ENCODE measurements around the gene ADD1. TPM values are rescaled to one million over a fixed set of nuclear protein-coding genes. Genes with fewer than 3 reads are reported as not detected.
A peak's percentile ranks its signal among the peaks of the same experiment; 100 is the strongest.

ADD1 gene
- total RNA-seq, 1 experiment from 2014 or later: 163 TPM

DNA sequence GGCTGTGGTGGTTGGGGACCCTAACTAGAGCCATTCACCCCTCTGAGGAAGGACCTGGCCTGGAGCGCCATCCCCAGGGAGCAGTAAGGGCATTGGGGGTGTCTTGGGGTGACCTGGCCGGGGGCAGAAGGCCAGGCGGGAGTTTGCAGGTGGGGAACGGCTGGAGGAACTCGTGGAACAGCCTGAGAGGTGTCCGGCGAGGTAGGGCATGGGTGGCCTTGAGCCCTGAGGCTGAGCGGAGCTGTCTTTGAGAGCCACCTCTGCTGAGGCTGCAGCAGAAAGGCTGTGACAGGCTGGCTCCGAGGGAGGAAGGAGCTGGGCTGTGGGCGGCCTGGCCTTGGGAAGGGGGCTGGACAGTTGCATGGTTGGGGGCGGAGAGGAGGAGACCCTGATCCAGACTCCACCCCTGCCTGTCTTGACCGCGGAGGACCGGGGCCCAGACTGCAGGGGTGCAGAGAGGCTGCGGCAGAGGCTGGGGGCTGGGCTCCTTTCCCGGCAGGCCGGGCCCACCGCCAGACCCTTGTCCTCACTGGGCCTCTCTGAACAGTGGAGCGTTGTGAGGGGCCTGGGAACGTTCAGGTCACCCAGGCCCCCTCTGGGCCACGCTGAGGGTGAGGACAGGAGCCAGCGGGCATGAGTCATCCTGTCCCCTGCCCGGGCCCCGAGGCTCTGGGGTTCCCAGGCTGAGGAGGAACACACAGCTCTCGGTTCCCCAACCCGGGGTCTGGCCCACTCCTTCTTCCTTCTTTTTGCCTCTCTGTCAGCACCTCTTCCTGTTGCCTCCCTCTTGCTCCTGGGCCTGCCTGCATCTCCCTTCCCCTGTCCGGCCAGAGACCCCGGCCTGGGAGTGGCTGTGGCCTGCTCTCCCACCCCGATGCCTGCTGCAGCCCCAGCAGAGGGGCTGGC is 42.7 kb upstream of the ADD1 start:
- no peak overlapping the region for H2AFZ ChIP-seq (ENCODE audit: low read length)
- no peak overlapping the region; the same call in 1 of the 2 replicates for H3K14ac ChIP-seq (ENCODE audit: insufficient read depth, low read length)
- H3K36me3 Mint-ChIP-seq (ENCODE audit: insufficient read depth in 1 of 3, low read depth in 3 of 3): 0 out of 7 replicates have a peak, but pooled peaks cover 0 to 2% (median 0%) of the 10 kb centered on the region in 3 experiments
- peaks cover 8 to 23% of the 10 kb centered on the region in 2 experiments for H3K4me1 Mint-ChIP-seq
- H3K4me3 Mint-ChIP-seq: no peak overlapping the region
- H3K4me2 ChIP-seq (ENCODE audit: insufficient read depth, insufficient read length, low read length): no peak overlapping the region
- H3K18ac ChIP-seq (ENCODE audit: insufficient read length, low read depth, low read length): peak overlapping the region; percentile 11
- H3K23me2 ChIP-seq (ENCODE audit: insufficient read length, low read depth, low read length, poor library complexity, severe bottlenecking): no peaks in the 10 kb centered on the region
- no peak overlapping the region for H3K4ac ChIP-seq (ENCODE audit: low read depth, low read length)
- H3K9ac ChIP-seq (ENCODE audit: extremely low read depth, insufficient read length, low read length): no peak overlapping the region
- no peak overlapping the region for H3K23ac ChIP-seq (ENCODE audit: insufficient read length, low read depth, low read length)
- H3K56ac ChIP-seq (ENCODE audit: insufficient read length, low read depth, low read length): no peak overlapping the region
- no peaks in the 10 kb centered on the region for H3K79me1 ChIP-seq (ENCODE audit: insufficient read depth, low read depth, low read length, poor library complexity, severe bottlenecking)
- H2BK12ac ChIP-seq (ENCODE audit: insufficient read length, low read depth, low read length): no peak overlapping the region
- H4K20me1 ChIP-seq (ENCODE audit: control insufficient read depth, insufficient read depth, insufficient read length): peaks cover 5% of the 10 kb centered on the region
- H2BK120ac ChIP-seq (ENCODE audit: low read depth, low read length, poor library complexity, severe bottlenecking): no peak overlapping the region
- peak; percentile 79 for DNase-seq
- WGBS (ENCODE audit: extremely low coverage, insufficient read length, low lambda C conversion rate): no CpG with 5 or more reads among the region's 29 CpGs
- H2BK5ac ChIP-seq (ENCODE audit: insufficient read length, low read length): no peak overlapping the region
- H3K9me3 Mint-ChIP-seq: no peaks in the 10 kb centered on the region
- H3T11ph ChIP-seq (ENCODE audit: low read length): no peak overlapping the region
- H2AK5ac ChIP-seq (ENCODE audit: insufficient read length, low read length): no peak overlapping the region
- H4K5ac ChIP-seq (ENCODE audit: insufficient read length, low read depth, low read length): no peak overlapping the region
- H3K27me3 ChIP-seq (ENCODE audit: insufficient read depth, low read length): no peaks in the 10 kb centered on the region
- no peak overlapping the region for H3K27ac ChIP-seq (ENCODE audit: insufficient read length, low read depth, low read length)
- no peaks in the 10 kb centered on the region for H3K4me1 ChIP-seq (ENCODE audit: insufficient read depth, low read length)
- no peaks in the 10 kb centered on the region for H3K9me3 ChIP-seq (ENCODE audit: control insufficient read depth, low read depth, low read length)
- H3K27ac Mint-ChIP-seq: peak overlapping the region in 2 of 3 experiments; percentile 83; a peak in 3 of 7 replicates
- H4K91ac ChIP-seq (ENCODE audit: insufficient read length, low read depth, low read length): no peak overlapping the region
- H2BK15ac ChIP-seq (ENCODE audit: low read depth, low read length): no peak overlapping the region
- H4K8ac ChIP-seq (replicated peaks; ENCODE audit: insufficient read length, low read depth, low read length): no peak overlapping the region
- TF ChIP-seq, protein P1, sequence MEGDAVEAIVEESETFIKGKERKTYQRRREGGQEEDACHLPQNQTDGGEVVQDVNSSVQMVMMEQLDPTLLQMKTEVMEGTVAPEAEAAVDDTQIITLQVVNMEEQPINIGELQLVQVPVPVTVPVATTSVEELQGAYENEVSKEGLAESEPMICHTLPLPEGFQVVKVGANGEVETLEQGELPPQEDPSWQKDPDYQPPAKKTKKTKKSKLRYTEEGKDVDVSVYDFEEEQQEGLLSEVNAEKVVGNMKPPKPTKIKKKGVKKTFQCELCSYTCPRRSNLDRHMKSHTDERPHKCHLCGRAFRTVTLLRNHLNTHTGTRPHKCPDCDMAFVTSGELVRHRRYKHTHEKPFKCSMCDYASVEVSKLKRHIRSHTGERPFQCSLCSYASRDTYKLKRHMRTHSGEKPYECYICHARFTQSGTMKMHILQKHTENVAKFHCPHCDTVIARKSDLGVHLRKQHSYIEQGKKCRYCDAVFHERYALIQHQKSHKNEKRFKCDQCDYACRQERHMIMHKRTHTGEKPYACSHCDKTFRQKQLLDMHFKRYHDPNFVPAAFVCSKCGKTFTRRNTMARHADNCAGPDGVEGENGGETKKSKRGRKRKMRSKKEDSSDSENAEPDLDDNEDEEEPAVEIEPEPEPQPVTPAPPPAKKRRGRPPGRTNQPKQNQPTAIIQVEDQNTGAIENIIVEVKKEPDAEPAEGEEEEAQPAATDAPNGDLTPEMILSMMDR (conservative IDR thresholded peaks at IDR 0.05): no peak
- H3K79me2 ChIP-seq (ENCODE audit: insufficient read depth, low read length): no peaks in the 10 kb centered on the region
- no peak overlapping the region for H2BK20ac ChIP-seq (ENCODE audit: low read depth, low read length, poor library complexity, severe bottlenecking)
- no peaks in the 10 kb centered on the region for H3K27me3 Mint-ChIP-seq (ENCODE audit: low read depth)
